Endothelial cell of umbilical vein (primary cell): ENCODE results near the gene DLX1. TPM values are rescaled to one million over a fixed set of nuclear protein-coding genes. Genes with fewer than 3 reads are reported as not detected.

ENCODE experiments used
- BruUV-seq: library from RNA; stranded (reverse); fragments of 400-500 nt; replicated peaks from 2 replicates; lab custom pipeline; 2021; lab: Mats Ljungman, UMichigan
- CTCF ChIA-PET: fragments of 300-600, 350-600 bp; sonication (Branson Sonifier 250); formaldehyde crosslinking; loops from one replicate; lab custom pipeline; 2021; ENCODE audit warnings: antibody characterized with exemption, inconsistent platforms; lab: Charles Lee
- POLR2A ChIA-PET: fragments of 300-600, 350-600 bp; sonication (Branson Sonifier 250); formaldehyde crosslinking; loops from one replicate; lab custom pipeline; 2021; ENCODE audit warnings: antibody characterized with exemption, inconsistent platforms; lab: Charles Lee
- DNase-seq: peaks from one replicate; pipeline ENCODE4 v3.0.0-alpha.2; 2011; ENCODE audit warnings: low read depth, low spot score
- FAIRE-seq: peaks from 2 replicates; lab custom pipeline; 2011; peaks lifted over from hg19 to GRCh38; lab: Jason Lieb, UNC
- H2AFZ ChIP-seq: 2 replicates; pipeline ENCODE4 v1.6.0; 2012; ENCODE audit warnings: low read depth, low read length, control low read depth, inconsistent platforms
- H3K27ac ChIP-seq: 2 replicates; pipeline ENCODE4 v1.5.1; 2011; ENCODE audit warnings: low read depth, mild to moderate bottlenecking, control low read depth, low read length, moderate library complexity; ENCODE audit not compliant: insufficient read depth
- H3K27me3 ChIP-seq, 2 experiments: 2 replicates each; pipeline versions ENCODE4 v1.6.0 to v1.6.1; 2011; ENCODE audit warnings: low read length in 2 of 2, mixed read lengths in 1 of 2; ENCODE audit not compliant: control insufficient read depth in 2 of 2, insufficient read depth in 2 of 2
- H3K36me3 ChIP-seq, 2 experiments: 2 replicates in 1 of 2; 3 replicates in 1 of 2; pipeline ENCODE4 v1.5.1; 2011; ENCODE audit warnings: low read length in 2 of 2, mild to moderate bottlenecking in 1 of 2, moderate library complexity in 1 of 2; ENCODE audit not compliant: control insufficient read depth in 2 of 2, insufficient read depth in 2 of 2; ENCODE audit errors: extremely low read depth in 1 of 2
- H3K4me1 ChIP-seq: 3 replicates; pipeline ENCODE4 v1.5.1; 2011; ENCODE audit warnings: mild to moderate bottlenecking, low read length; ENCODE audit not compliant: control insufficient read depth, insufficient read depth; ENCODE audit errors: extremely low read depth
- H3K4me2 ChIP-seq: 2 replicates; pipeline ENCODE4 v1.6.1; 2011; ENCODE audit warnings: low read length, control low read depth, mixed read lengths; ENCODE audit not compliant: insufficient read depth
- H3K4me3 ChIP-seq, 3 experiments: fragments of 200-600 bp in 1 of 3; sonication (generic), shearing (Covaris generic) in 1 of 3; replicated peaks in 1 of 3; 2 replicates each; pipeline ENCODE4 v1.5.1; 2011 to 2016; ENCODE audit warnings: control low read depth in 3 of 3, low read length in 3 of 3, mild to moderate bottlenecking in 2 of 3, inconsistent platforms in 1 of 3, low read depth in 1 of 3, moderate library complexity in 1 of 3; ENCODE audit not compliant: insufficient read depth in 1 of 3
- H3K79me2 ChIP-seq: 2 replicates; pipeline ENCODE4 v1.6.0; 2012; ENCODE audit warnings: low read length, inconsistent platforms; ENCODE audit not compliant: control insufficient read depth, insufficient read depth
- H3K9ac ChIP-seq: replicated peaks from 2 replicates; pipeline ENCODE3; 2011; ENCODE audit warnings: low read length, control low read depth; ENCODE audit not compliant: insufficient read depth; ENCODE audit errors: extremely low read depth
- H3K9me1 ChIP-seq: replicated peaks from 3 replicates; pipeline ENCODE4 v1.6.0; 2011; ENCODE audit warnings: mild to moderate bottlenecking, low read length; ENCODE audit not compliant: control insufficient read depth, insufficient read depth; ENCODE audit errors: extremely low read depth
- H3K9me3 ChIP-seq: replicated peaks from 2 replicates; pipeline ENCODE4 v1.5.1; 2012; ENCODE audit warnings: low read length, inconsistent platforms; ENCODE audit not compliant: control insufficient read depth, insufficient read depth
- H4K20me1 ChIP-seq: replicated peaks from 2 replicates; pipeline ENCODE3; 2011; ENCODE audit warnings: mild to moderate bottlenecking, low read length; ENCODE audit not compliant: control insufficient read depth, insufficient read depth; ENCODE audit errors: extremely low read depth
- EZH2 ChIP-seq: IDR thresholded peaks from 2 replicates; pipeline ENCODE4 v1.6.1; 2012; ENCODE audit warnings: borderline replicate concordance, low read depth, mild to moderate bottlenecking, moderate library complexity, low read length, inconsistent platforms; ENCODE audit not compliant: severe bottlenecking
- FOS ChIP-seq: IDR thresholded peaks from 2 replicates; pipeline ENCODE4 v1.6.1; 2011; ENCODE audit warnings: mild to moderate bottlenecking, low read length, moderate library complexity, borderline replicate concordance; ENCODE audit not compliant: insufficient read depth
- GATA2 ChIP-seq: IDR thresholded peaks from 2 replicates; pipeline ENCODE4 v1.7.0; 2011; ENCODE audit warnings: low read depth, mild to moderate bottlenecking, moderate library complexity, mixed read lengths, low read length; ENCODE audit not compliant: insufficient read length, insufficient read depth
- JUN ChIP-seq: IDR thresholded peaks from 2 replicates; pipeline ENCODE4 v1.6.1; 2011; ENCODE audit warnings: borderline replicate concordance, low read depth; ENCODE audit not compliant: insufficient read length, insufficient read depth
- MYC ChIP-seq: IDR thresholded peaks from one replicate; pipeline ENCODE4 v1.6.1; 2011; ENCODE audit warnings: mild to moderate bottlenecking, low read depth, low read length
- POLR2A ChIP-seq: IDR thresholded peaks from 2 replicates; pipeline ENCODE4 v1.6.1; 2012; ENCODE audit warnings: low read depth, mild to moderate bottlenecking, control low read depth, low read length
- POLR2AphosphoS5 ChIP-seq: IDR thresholded peaks from 2 replicates; pipeline ENCODE4 v1.6.1; 2012; ENCODE audit warnings: low read depth, mild to moderate bottlenecking, control low read depth, low read length, moderate library complexity; ENCODE audit not compliant: insufficient read depth
- dilution Hi-C: fragments of 300-500 bp; cut with MboI; formaldehyde crosslinking; loops from one replicate; pipeline ENCODE4 v1.15.0; 2019; ENCODE audit warnings: low sequenced_read_pairs; ENCODE audit not compliant: extremely low pct_ligation_motif_present
- intact Hi-C: fragments of 100-400 bp; cut with micrococcal nuclease; formaldehyde crosslinking; loops from one replicate; pipeline ENCODE4 v1.10.0; 2022
- polyA plus RNA-seq, 4 experiments: library from polyadenylated mRNA; depleted of rRNA in 3 of 4; stranded (reverse) in 3 of 4; unstranded in 1 of 4; fragments of >200 nt; gene quantifications; 2 replicates each; pipeline versions ENCODE4 v1.2.1 to v1.2.3, GENCODE V29; 2011 to 2012; ENCODE audit warnings: missing spikeins in 1 of 4
- total RNA-seq: library from RNA; stranded (reverse); gene quantifications from 2 replicates; pipeline ENCODE4 v1.2.3, GENCODE V29; 2021
- TF ChIP-seq, protein P1 (sequence below), 2 donors: IDR thresholded peaks; 1 replicate in 1 of 2; 2 replicates in 1 of 2; pipeline ENCODE4 v1.5.1; 2011; ENCODE audit warnings: low read length in 2 of 2, mild to moderate bottlenecking in 2 of 2, moderate library complexity in 2 of 2, control low read depth in 1 of 2, inconsistent platforms in 1 of 2, low read depth in 1 of 2; ENCODE audit not compliant: insufficient read depth in 1 of 2; ENCODE audit errors: extremely low read depth in 1 of 2
- TF ChIP-seq, protein P2 (sequence below): IDR thresholded peaks from 2 replicates; pipeline ENCODE4 v1.6.1; 2011; ENCODE audit not compliant: insufficient read depth, insufficient read length

DLX1 gene
- total and polyA plus RNA-seq, 2 donors (not counting 3 experiments of a cell fraction or from before 2014, with no cell fraction given): 0.12 TPM; not detected in 1

DNA sequence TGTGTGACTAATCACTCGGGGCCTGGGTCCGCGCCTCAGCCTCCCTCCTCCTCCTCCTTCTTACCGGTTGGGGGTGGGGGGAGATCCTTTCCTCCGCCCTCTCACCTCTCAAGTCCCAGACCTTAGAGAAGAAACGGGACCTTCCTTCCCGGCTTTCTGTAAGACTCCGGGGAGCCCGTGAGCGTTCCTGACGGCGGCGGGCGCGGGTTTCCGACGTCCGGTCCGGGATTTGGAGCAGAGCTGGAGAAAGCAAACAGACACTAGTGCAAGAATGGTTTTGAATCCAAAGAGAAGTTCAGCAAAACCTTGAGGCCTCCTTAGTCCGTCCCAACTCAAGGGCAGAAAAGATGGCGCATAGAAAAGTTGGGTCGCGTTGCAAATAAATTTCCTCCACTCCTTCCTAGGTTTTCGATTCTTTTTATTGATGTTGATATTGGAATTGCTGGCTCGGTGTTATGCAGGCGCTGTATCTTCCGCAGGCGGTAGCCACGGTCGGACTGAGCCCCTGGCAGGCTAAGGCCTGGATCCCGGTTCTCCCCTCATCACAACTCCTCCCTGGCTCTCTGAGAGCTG lies 2.0 kb downstream of the DLX1 start:
- Histone ChIP-seq H3K9me3 (no peaks in the 10 kb centered on the region), H3K4me2 (no peak overlapping the region), H3K27me3 (peaks cover 89 to 100% of the 10 kb centered on the region in 2 experiments), H3K4me1 (peaks cover 20% of the 10 kb centered on the region), H4K20me1 (no peaks in the 10 kb centered on the region), H3K4me3 (no peak overlapping the region), H2AFZ (no peak overlapping the region), H3K79me2 (no peaks in the 10 kb centered on the region), H3K36me3 (no peaks in the 10 kb centered on the region), H3K27ac (no peak overlapping the region), H3K9me1 (no peaks in the 10 kb centered on the region), H3K9ac (no peak overlapping the region)
- TF ChIP-seq EZH2 (peak; percentile 19), FOS (no peak)
- CTCF ChIA-PET: interaction anchor here (1.3 to 2.7 kb wide), 4 partner anchors 9 to 15 kb away, joined by 3 to 12 read pairs (median 6); partner anchors contain the start of gene DLX2
- dilution Hi-C loops (no loop called here), intact Hi-C loops (no loop called here)
- no peak for FAIRE-seq
- DNase-seq: no peak
- POLR2A ChIA-PET: no interaction called here
- BruUV-seq: no TSS peak

DNA sequence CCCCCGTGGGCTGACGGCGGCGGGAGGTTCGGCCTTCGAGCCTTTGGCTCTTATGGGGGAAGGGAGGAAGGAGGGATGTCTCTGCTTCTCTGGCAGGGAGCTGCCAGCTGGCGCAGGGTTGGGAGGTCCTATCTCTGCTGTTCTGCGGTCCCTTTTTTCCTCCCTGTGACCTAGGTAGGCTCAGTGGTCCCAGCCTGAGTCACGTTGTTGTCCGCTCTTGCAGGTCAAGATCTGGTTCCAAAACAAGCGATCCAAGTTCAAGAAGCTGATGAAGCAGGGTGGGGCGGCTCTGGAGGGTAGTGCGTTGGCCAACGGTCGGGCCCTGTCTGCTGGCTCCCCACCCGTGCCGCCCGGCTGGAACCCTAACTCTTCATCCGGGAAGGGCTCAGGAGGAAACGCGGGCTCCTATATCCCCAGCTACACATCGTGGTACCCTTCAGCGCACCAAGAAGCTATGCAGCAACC lies 2.5 kb downstream of the DLX1 start:
- H3K4me3 ChIP-seq: no peak overlapping the region

More for the DNA sequence above, 2.5 kb downstream of the DLX1 start:
- Histone ChIP-seq H4K20me1 (no peaks in the 10 kb centered on the region), H2AFZ (no peak overlapping the region), H3K9me3 (no peaks in the 10 kb centered on the region), H3K36me3 (no peaks in the 10 kb centered on the region), H3K27me3 (peaks cover 89 to 100% of the 10 kb centered on the region in 2 experiments), H3K9me1 (no peaks in the 10 kb centered on the region), H3K4me1 (peaks cover 20% of the 10 kb centered on the region), H3K9ac (no peak overlapping the region), H3K79me2 (no peaks in the 10 kb centered on the region), H3K4me2 (no peak overlapping the region), H3K27ac (no peak overlapping the region)
- ChIA-PET POLR2A (no interaction called here), CTCF (interaction anchor here (0.9 to 1.9 kb wide), 3 partner anchors 8 to 17 kb away, joined by 3 to 6 read pairs (median 3); no protein-coding TSS in a partner anchor)
- TF ChIP-seq FOS (no peak), GATA2 (no peak), JUN (no peak), POLR2AphosphoS5 (no peak), EZH2 (peak; percentile 86), POLR2A (no peak), MYC (no peak)
- TF ChIP-seq, protein P1, sequence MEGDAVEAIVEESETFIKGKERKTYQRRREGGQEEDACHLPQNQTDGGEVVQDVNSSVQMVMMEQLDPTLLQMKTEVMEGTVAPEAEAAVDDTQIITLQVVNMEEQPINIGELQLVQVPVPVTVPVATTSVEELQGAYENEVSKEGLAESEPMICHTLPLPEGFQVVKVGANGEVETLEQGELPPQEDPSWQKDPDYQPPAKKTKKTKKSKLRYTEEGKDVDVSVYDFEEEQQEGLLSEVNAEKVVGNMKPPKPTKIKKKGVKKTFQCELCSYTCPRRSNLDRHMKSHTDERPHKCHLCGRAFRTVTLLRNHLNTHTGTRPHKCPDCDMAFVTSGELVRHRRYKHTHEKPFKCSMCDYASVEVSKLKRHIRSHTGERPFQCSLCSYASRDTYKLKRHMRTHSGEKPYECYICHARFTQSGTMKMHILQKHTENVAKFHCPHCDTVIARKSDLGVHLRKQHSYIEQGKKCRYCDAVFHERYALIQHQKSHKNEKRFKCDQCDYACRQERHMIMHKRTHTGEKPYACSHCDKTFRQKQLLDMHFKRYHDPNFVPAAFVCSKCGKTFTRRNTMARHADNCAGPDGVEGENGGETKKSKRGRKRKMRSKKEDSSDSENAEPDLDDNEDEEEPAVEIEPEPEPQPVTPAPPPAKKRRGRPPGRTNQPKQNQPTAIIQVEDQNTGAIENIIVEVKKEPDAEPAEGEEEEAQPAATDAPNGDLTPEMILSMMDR (IDR thresholded peaks at IDR 0.05; ENCODE audit: extremely low read depth in 1 of 2, insufficient read depth in 1 of 2, low read depth in 1 of 2, low read length in 2 of 2): no peak
- TF ChIP-seq, protein P2, sequence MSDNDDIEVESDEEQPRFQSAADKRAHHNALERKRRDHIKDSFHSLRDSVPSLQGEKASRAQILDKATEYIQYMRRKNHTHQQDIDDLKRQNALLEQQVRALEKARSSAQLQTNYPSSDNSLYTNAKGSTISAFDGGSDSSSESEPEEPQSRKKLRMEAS: no peak
- FAIRE-seq: no peak
- no peak for DNase-seq
- dilution Hi-C loops (no loop called here), intact Hi-C loops (no loop called here)
- no TSS peak for BruUV-seq
